Body of pancreas (tissue), 4 donors: Measurements from ENCODE around the gene COL21A1. TPM values are rescaled to one million over a fixed set of nuclear protein-coding genes. Genes with fewer than 3 reads are reported as not detected.

Experiments
- ATAC-seq: fragments of 150-250 bp; one replicate; pipeline ENCODE4 v1.9.1; 2016
- DNase-seq, 4 donors: peaks; one replicate each; pipeline ENCODE4 v3.0.0-alpha.2; 2019
- H3K27ac ChIP-seq, 4 donors: fragments of 200-600 bp; sonication (generic); 1 replicate in 3 of 4; 2 replicates in 1 of 4; pipeline versions ENCODE4 v1.5.1 to v1.6.1; 2016 to 2019; ENCODE audit warnings: mild to moderate bottlenecking in 1 of 4, mixed read lengths in 1 of 4, moderate library complexity in 1 of 4
- H3K27me3 ChIP-seq, 2 donors: fragments of 200-600 bp; sonication (generic); one replicate each; pipeline ENCODE4 v1.6.0; 2016; ENCODE audit warnings: mild to moderate bottlenecking in 1 of 2
- H3K36me3 ChIP-seq, 2 donors: fragments of 200-600 bp; sonication (generic); replicated peaks in 1 of 2; 2 replicates each; pipeline ENCODE4 v1.5.1; 2016; ENCODE audit warnings: low read depth in 2 of 2; ENCODE audit not compliant: insufficient read depth in 1 of 2
- H3K4me1 ChIP-seq: fragments of 200-600 bp; sonication (generic); one replicate; pipeline ENCODE4 v1.6.0; 2016
- H3K4me3 ChIP-seq, 2 donors: fragments of 200-600 bp; sonication (generic); 1 replicate in 1 of 2; 2 replicates in 1 of 2; pipeline ENCODE4 v1.5.1; 2016 to 2019
- H3K9me3 ChIP-seq, 3 donors: fragments of 200-600 bp; sonication (generic); 1 replicate in 2 of 3; 2 replicates in 1 of 3; pipeline ENCODE4 v1.5.1; 2016
- POLR2A ChIP-seq, 3 donors: fragments of 450-650 bp; IDR thresholded peaks; one replicate each; pipeline ENCODE4 v1.6.1; 2016; ENCODE audit warnings: antibody characterized with exemption in 3 of 3, mild to moderate bottlenecking in 2 of 3
- WGBS, 2 donors: methylation state at CpG; one replicate each; pipeline ENCODE4 v1.1.5; 2017; 5-methylcytosine and 5-hydroxymethylcytosine counted together
- intact Hi-C: fragments of 100-400 bp; cut with DNase I; formaldehyde crosslinking; loops from one replicate; pipeline ENCODE4 v1.15.1; 2023
- total RNA-seq, 2 donors: library from RNA; depleted of rRNA; stranded (reverse); fragments of >200 nt; gene quantifications; one replicate each; pipeline ENCODE4 v1.1.0, GENCODE V29; 2016
- TF ChIP-seq, protein P1 (sequence below), 7 experiments: fragments of 450-650 bp in 4 of 7; fragments of 200-600 bp in 3 of 7; sonication (generic) in 3 of 7; IDR thresholded peaks; one replicate each; pipeline ENCODE4 v1.5.1; 2016 to 2019; ENCODE audit warnings: antibody characterized with exemption in 7 of 7

The COL21A1 gene
- total RNA-seq, 2 donors from 2014 or later = 1.3 to 4.2 TPM

DNA sequence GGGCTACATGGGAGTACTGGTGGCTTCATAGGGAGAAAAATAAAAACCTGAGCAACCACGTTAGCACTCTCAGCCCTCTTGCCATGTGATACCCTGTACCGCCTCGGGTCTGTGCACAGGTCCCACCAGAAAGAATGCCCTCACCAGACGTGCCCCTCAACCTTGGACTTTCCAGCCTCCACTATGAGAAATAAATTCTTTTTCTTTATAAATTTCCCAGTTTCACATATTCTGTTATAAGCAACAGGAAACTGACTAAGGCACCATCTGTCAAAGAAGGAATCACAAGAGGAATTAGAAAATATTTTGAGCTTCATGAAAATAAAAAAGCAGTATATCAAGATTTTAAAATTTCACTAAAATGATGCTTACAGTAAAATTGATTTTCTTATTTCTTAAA, 203.6 kb downstream of the COL21A1 start:
- WGBS, 2 donors = 60 to 72% methylated on average over 4 of the region's 4 CpGs
- Histone ChIP-seq H3K27ac (no peak overlapping the region), H3K9me3 (no peaks in the 10 kb centered on the region), H3K36me3 (no peaks in the 10 kb centered on the region), H3K27me3 (no peaks in the 10 kb centered on the region), H3K4me3 (no peak overlapping the region), H3K4me1 (no peaks in the 10 kb centered on the region)
- intact Hi-C loops = no loop called here
- no peak for DNase-seq
- no peak for ATAC-seq
- TF ChIP-seq POLR2A (IDR thresholded peaks at IDR 0.05) = no peak
- TF ChIP-seq, protein P1, sequence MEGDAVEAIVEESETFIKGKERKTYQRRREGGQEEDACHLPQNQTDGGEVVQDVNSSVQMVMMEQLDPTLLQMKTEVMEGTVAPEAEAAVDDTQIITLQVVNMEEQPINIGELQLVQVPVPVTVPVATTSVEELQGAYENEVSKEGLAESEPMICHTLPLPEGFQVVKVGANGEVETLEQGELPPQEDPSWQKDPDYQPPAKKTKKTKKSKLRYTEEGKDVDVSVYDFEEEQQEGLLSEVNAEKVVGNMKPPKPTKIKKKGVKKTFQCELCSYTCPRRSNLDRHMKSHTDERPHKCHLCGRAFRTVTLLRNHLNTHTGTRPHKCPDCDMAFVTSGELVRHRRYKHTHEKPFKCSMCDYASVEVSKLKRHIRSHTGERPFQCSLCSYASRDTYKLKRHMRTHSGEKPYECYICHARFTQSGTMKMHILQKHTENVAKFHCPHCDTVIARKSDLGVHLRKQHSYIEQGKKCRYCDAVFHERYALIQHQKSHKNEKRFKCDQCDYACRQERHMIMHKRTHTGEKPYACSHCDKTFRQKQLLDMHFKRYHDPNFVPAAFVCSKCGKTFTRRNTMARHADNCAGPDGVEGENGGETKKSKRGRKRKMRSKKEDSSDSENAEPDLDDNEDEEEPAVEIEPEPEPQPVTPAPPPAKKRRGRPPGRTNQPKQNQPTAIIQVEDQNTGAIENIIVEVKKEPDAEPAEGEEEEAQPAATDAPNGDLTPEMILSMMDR (IDR thresholded peaks at IDR 0.05) = no peak

DNA sequence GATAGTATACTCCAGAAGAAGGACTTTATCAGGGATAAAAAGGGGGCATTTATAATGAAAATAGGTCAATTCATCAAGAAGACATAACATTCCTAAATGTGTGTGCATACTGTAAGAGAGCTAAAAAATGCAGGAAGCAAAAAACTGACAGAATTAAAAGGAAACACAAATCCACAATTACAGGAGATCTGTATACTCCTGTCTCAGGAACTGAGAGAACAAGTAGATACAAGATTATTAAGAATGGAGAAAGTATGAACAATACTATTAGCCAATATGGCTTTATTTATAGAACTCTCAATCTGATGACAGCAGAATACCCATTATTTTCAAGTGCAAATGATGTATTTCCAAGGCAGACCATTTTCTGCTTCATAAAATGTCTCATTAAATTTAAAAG, 204.3 kb downstream of the COL21A1 start:
- H3K4me1 ChIP-seq = no peaks in the 10 kb centered on the region
- ATAC-seq = no peak
- no peak overlapping the region for H3K4me3 ChIP-seq
- intact Hi-C loops = no loop called here
- no peaks in the 10 kb centered on the region for H3K36me3 ChIP-seq
- no peak for DNase-seq
- TF ChIP-seq, protein P1 (IDR thresholded peaks at IDR 0.05) = no peak
- no peak for TF ChIP-seq POLR2A (IDR thresholded peaks at IDR 0.05)
- H3K27me3 ChIP-seq = no peaks in the 10 kb centered on the region
- H3K27ac ChIP-seq = no peak overlapping the region
- H3K9me3 ChIP-seq = no peaks in the 10 kb centered on the region

DNA sequence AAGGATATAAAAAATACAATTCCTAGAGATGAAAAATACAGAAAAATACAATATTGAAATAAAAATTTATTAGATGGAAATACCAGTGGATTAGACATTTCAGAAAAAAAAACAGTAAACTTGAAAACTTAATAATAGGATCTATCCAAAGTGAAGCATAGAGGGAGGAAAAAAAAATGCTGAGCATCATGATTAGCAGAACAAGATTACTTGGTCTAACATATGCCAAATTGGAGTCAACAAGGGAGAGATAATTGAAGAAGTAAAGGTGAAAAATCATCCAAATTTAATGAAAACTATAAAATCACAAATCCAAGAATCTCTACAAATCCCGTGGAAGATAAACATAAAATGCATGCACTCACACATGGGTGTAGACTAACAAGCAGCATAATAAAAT, 205.8 kb downstream of the COL21A1 start:
- H3K9me3 ChIP-seq = no peaks in the 10 kb centered on the region
- intact Hi-C loops = no loop called here
- TF ChIP-seq, protein P1 (IDR thresholded peaks at IDR 0.05) = no peak
- TF ChIP-seq POLR2A (IDR thresholded peaks at IDR 0.05) = no peak
- DNase-seq (no peak), ATAC-seq (no peak)
- H3K27ac ChIP-seq = no peak overlapping the region
- 79 to 84% methylated on average over 1 of the region's 1 CpG for WGBS, 2 donors
- no peak overlapping the region for H3K4me3 ChIP-seq
- H3K27me3 ChIP-seq = no peaks in the 10 kb centered on the region
- H3K4me1 ChIP-seq = no peaks in the 10 kb centered on the region
- H3K36me3 ChIP-seq = no peaks in the 10 kb centered on the region

- intact Hi-C loops = no loop called here
- no peak for TF ChIP-seq POLR2A (IDR thresholded peaks at IDR 0.05)
- TF ChIP-seq, protein P1 (IDR thresholded peaks at IDR 0.05) = no peak
- Histone ChIP-seq H3K27ac (no peak overlapping the region), H3K4me3 (no peak overlapping the region), H3K9me3 (no peaks in the 10 kb centered on the region), H3K36me3 (no peaks in the 10 kb centered on the region), H3K27me3 (no peaks in the 10 kb centered on the region), H3K4me1 (no peaks in the 10 kb centered on the region)
- DNase-seq (no peak), ATAC-seq (no peak)
- 64 to 69% methylated on average over 1 of the region's 1 CpG for WGBS, 2 donors
Observed at GRCh38 chr6:56040889-56041301, 206.5 kb downstream of the COL21A1 start.

GRCh38 chr6:56040223-56040622, 207.2 kb downstream of the COL21A1 start:
- DNase-seq = no peak
- no peak for TF ChIP-seq POLR2A (IDR thresholded peaks at IDR 0.05)
- TF ChIP-seq, protein P1 (IDR thresholded peaks at IDR 0.05) = no peak
- no peak for ATAC-seq
- Histone ChIP-seq H3K4me3 (no peak overlapping the region), H3K27ac (no peak overlapping the region), H3K27me3 (no peaks in the 10 kb centered on the region), H3K4me1 (no peaks in the 10 kb centered on the region), H3K36me3 (no peaks in the 10 kb centered on the region), H3K9me3 (no peaks in the 10 kb centered on the region)
- WGBS, 2 donors = 61 to 62% methylated on average over 2 of the region's 2 CpGs
- intact Hi-C loops = no loop called here
